AG04449 (cell line): ENCODE measurements around the gene HERPUD1.

ENCODE experiments used
- CTCF ChIA-PET: fragments of 350-600 bp; formaldehyde crosslinking; extraction: SDS; loops from one replicate; lab custom pipeline; 2021; ENCODE audit warnings: antibody characterized with exemption; lab: Yijun Ruan, JAX
- POLR2A ChIA-PET: fragments of 400-600, 350-600 bp; formaldehyde crosslinking; extraction: SDS; loops from one replicate; lab custom pipeline; 2020; ENCODE audit warnings: antibody characterized with exemption, inconsistent platforms; lab: Yijun Ruan, JAX
- DNase-seq: peaks from one replicate; pipeline ENCODE4 v3.0.0-alpha.2; 2010; ENCODE audit warnings: low read depth, low spot score
- H3K4me3 ChIP-seq: 2 replicates; pipeline ENCODE4 v1.5.1; 2011; ENCODE audit warnings: low read depth, mild to moderate bottlenecking, control low read depth, low read length
- TF ChIP-seq, protein P1 (sequence below): IDR thresholded peaks from one replicate; pipeline ENCODE4 v1.5.1; 2011; ENCODE audit warnings: mild to moderate bottlenecking, moderate library complexity, low read length, control low read depth, inconsistent platforms; ENCODE audit not compliant: insufficient read depth; ENCODE audit errors: missing control alignments

The HERPUD1 gene

GRCh38 chr16:56914896-56915295, 17.0 kb upstream of the HERPUD1 start:
- ChIA-PET CTCF (interaction anchor here (1.2 kb wide), 1 partner anchor 48 kb away, joined by 5 read pairs; no protein-coding TSS in a partner anchor), POLR2A (interaction anchor here (1.1 kb wide), 1 partner anchor 17 kb away, joined by 3 read pairs; no protein-coding TSS in a partner anchor)
- TF ChIP-seq, protein P1, sequence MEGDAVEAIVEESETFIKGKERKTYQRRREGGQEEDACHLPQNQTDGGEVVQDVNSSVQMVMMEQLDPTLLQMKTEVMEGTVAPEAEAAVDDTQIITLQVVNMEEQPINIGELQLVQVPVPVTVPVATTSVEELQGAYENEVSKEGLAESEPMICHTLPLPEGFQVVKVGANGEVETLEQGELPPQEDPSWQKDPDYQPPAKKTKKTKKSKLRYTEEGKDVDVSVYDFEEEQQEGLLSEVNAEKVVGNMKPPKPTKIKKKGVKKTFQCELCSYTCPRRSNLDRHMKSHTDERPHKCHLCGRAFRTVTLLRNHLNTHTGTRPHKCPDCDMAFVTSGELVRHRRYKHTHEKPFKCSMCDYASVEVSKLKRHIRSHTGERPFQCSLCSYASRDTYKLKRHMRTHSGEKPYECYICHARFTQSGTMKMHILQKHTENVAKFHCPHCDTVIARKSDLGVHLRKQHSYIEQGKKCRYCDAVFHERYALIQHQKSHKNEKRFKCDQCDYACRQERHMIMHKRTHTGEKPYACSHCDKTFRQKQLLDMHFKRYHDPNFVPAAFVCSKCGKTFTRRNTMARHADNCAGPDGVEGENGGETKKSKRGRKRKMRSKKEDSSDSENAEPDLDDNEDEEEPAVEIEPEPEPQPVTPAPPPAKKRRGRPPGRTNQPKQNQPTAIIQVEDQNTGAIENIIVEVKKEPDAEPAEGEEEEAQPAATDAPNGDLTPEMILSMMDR, result no peak
- H3K4me3 ChIP-seq, result no peak overlapping the region
- DNase-seq, result no peak

DNA sequence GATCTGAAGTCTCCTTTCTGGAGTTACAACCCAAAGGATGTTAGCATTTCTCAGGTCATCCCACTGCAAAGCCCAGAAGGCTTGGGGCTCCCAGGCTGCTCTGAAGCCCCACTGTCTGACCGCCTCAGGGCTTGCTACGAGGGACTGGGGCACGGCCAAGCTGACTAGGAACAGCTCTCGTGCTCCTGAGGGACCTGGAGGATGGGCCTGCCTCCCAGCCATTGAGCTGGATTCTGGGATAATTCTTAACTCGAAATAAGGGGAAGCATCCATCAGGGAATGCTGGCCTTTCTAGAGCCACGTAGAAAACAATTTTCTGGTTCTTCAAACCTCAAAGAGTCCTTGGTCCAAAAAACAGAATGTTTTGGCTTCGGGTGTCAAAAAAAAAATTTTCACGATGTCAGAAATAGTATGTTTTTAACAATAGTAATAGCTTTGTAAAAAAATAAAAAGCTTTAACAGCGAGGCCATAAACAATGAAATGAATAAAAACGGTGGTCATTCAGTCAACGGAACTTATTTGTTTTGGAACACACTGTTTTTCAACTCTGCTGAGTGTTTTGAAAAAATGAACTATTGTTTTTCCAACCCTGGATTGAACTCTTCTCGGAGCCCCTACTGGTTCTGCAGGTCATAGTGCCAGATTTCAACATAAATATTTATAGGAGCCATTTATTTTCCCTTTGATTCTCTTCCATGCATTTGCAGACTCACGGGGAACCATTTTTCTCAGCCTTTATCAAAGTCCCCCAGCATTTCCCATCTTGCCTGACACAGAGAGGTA, 16.4 kb upstream of the HERPUD1 start:
- H3K4me3 ChIP-seq, result no peak overlapping the region
- ChIA-PET POLR2A (interaction anchor here (1.1 kb wide), 1 partner anchor 16 kb away, joined by 3 read pairs; no protein-coding TSS in a partner anchor), CTCF (interaction anchor here (1.2 kb wide), 1 partner anchor 49 kb away, joined by 5 read pairs; no protein-coding TSS in a partner anchor)
- TF ChIP-seq, protein P1, result no peak
- no peak for DNase-seq

GRCh38 chr16:56916571-56917403, 15.2 kb upstream of the HERPUD1 start:
- H3K4me3 ChIP-seq, result no peak overlapping the region
- POLR2A ChIA-PET, result interaction anchor here (1.0 kb wide), 1 partner anchor 15 kb away, joined by 3 read pairs; no protein-coding TSS in a partner anchor
- no peak for DNase-seq
- TF ChIP-seq, protein P1, result no peak
- CTCF ChIA-PET, result interaction anchor here (1.4 kb wide), 1 partner anchor 49 kb away, joined by 4 read pairs; no protein-coding TSS in a partner anchor

GRCh38 chr16:56918467-56919012, 13.4 kb upstream of the HERPUD1 start:
- POLR2A ChIA-PET, result interaction anchor here (3.2 kb wide), 1 partner anchor 13 kb away, joined by 13 read pairs; the partner anchor contains the start of gene HERPUD1
- DNase-seq, result no peak
- CTCF ChIA-PET, result interaction anchor here (1.5 kb wide), 1 partner anchor 51 kb away, joined by 3 read pairs; no protein-coding TSS in a partner anchor
- TF ChIP-seq, protein P1, result no peak
- no peak overlapping the region for H3K4me3 ChIP-seq

DNA sequence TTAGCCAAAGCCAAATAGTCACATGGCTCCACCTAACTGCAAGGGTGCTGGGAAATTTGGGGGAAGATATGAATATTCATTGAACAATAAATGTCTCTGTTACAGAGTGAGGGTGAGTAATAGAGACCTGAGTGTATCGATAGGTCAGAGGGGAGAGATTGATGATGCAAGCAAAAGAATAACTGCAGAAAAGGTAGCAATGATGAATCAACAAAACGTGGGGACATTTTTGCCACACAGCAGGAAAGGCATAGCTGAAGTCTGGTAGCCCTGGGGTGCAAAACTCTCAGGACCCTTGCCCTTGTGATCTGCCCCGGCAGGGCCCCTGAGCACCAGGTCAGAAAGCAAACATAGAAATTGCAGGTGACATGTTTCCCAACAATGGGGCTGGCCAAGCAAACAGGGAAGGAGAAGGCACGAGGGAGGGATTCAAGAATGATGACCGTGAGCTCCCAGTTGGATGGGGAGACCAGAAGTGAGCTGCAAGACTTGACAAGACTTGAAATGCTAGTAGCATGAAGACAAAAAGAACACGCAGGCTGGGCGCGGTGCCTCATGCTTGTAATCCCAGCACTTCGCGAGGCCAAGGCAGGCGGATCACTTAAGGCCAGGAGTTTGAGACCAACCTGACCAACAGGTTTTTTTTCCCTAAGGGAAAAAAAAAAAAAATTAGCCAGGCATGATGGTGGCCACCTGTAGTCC, 12.7 kb upstream of the HERPUD1 start:
- TF ChIP-seq, protein P1, result no peak
- no peak overlapping the region for H3K4me3 ChIP-seq
- DNase-seq, result no peak
- ChIA-PET CTCF (interaction anchor here (1.0 to 1.5 kb wide), 2 partner anchors 44 to 52 kb away, joined by 3 to 4 read pairs; no protein-coding TSS in a partner anchor), POLR2A (interaction anchor here (3.2 kb wide), 1 partner anchor 12 kb away, joined by 13 read pairs; the partner anchor contains the start of gene HERPUD1)
